DMS 273 (cell line): ENCODE measurements around the gene PCNX2.
A peak's percentile ranks its signal among the peaks of the same experiment; 100 is the strongest.
"Not testable (repeated sequence)": the region's sequence is repeated elsewhere in the genome, so short reads cannot be mapped to it uniquely, and the experiment has no call there.

Source experiments
- DNase-seq: peaks from one replicate; lab custom pipeline; 2025; ENCODE audit not compliant: unreplicated experiment; lab: John Stamatoyannopoulos, UW

PCNX2 gene

GRCh38 chr1:233019083-233019482, 276.4 kb downstream of the PCNX2 start:
- no peak for DNase-seq

- no peak for DNase-seq
These were observed 278.7 kb downstream of the PCNX2 start for GRCh38 chr1:233016798-233017197.

GRCh38 chr1:233015965-233016364, 279.6 kb downstream of the PCNX2 start:
- no peak for DNase-seq

- no peak for DNase-seq
These were observed 283.5 kb downstream of the PCNX2 start for GRCh38 chr1:233012021-233012420.

GRCh38 chr1:233010146-233010545, 285.4 kb downstream of the PCNX2 start:
- no peak for DNase-seq

- no peak for DNase-seq
These were observed 289.0 kb downstream of the PCNX2 start for GRCh38 chr1:233006541-233006973.

- no peak for DNase-seq
These were observed 289.4 kb downstream of the PCNX2 start for GRCh38 chr1:233006108-233006507.

GRCh38 chr1:233005703-233006102, 289.8 kb downstream of the PCNX2 start:
- DNase-seq, result no peak

- no peak for DNase-seq
These were observed 290.4 kb downstream of the PCNX2 start for GRCh38 chr1:233005156-233005555.

- DNase-seq, result no peak
These were observed 291.1 kb downstream of the PCNX2 start for GRCh38 chr1:233004451-233004850.

- not testable (repeated sequence) for DNase-seq
These were observed 291.9 kb downstream of the PCNX2 start for GRCh38 chr1:233003638-233004037.

- no peak for DNase-seq
These were observed 295.4 kb downstream of the PCNX2 start for GRCh38 chr1:232999956-233000625.

GRCh38 chr1:232998646-232999045, 296.9 kb downstream of the PCNX2 start:
- DNase-seq, result no peak

GRCh38 chr1:232998138-232998537, 297.4 kb downstream of the PCNX2 start:
- no peak for DNase-seq

- no peak for DNase-seq
These were observed 299.4 kb downstream of the PCNX2 start for GRCh38 chr1:232996143-232996542.

- DNase-seq, result no peak
These were observed 300.3 kb downstream of the PCNX2 start for GRCh38 chr1:232995189-232995588.

GRCh38 chr1:232993555-232993954, 302.0 kb downstream of the PCNX2 start:
- DNase-seq, result no peak

GRCh38 chr1:232992227-232992626, 303.3 kb downstream of the PCNX2 start:
- no peak for DNase-seq

- no peak for DNase-seq
These were observed 304.3 kb downstream of the PCNX2 start for GRCh38 chr1:232991238-232991637.

GRCh38 chr1:232990176-232991128, 305.1 kb downstream of the PCNX2 start:
- DNase-seq, result no peak

- peak; percentile 71 for DNase-seq
These were observed 306.9 kb downstream of the PCNX2 start for GRCh38 chr1:232988572-232989040.

GRCh38 chr1:232987774-232988140, 307.8 kb downstream of the PCNX2 start:
- no peak for DNase-seq
